Measurements from ENCODE around the gene CAND1. TPM values are rescaled to one million over a fixed set of nuclear protein-coding genes. Genes with fewer than 3 reads are reported as not detected.

Gene CAND1
- total and polyA plus RNA-seq, 2 donors from 2014 or later: 28.8 to 104 TPM

GRCh38 chr12:67320614-67321295 lies 51.6 kb downstream of the CAND1 start:
- Histone ChIP-seq H3K27ac (ENCODE audit: low read depth in 2 of 2, low read length in 2 of 2) (no peak overlapping the region), H3K4me3 (ENCODE audit: low read length in 3 of 3) (no peak overlapping the region), H3K36me3 (ENCODE audit: control insufficient read depth in 2 of 3, insufficient read depth in 3 of 3, low read length in 3 of 3) (peaks cover 2 to 5% (median 5%) of the 10 kb centered on the region in 3 donors), H3K4me1 (ENCODE audit: control insufficient read depth in 2 of 3, insufficient read depth in 2 of 3, low read depth in 1 of 3, low read length in 3 of 3) (peaks cover 0 to 11% (median 0%) of the 10 kb centered on the region in 3 donors), H3K27me3 (ENCODE audit: control insufficient read depth, insufficient read depth, low read length) (no peaks in the 10 kb centered on the region), H3K9ac (ENCODE audit: low read length in 3 of 3) (no peak overlapping the region), H3K9me3 (ENCODE audit: control insufficient read depth in 2 of 3, insufficient read depth in 1 of 3, low read length in 3 of 3) (no peaks in the 10 kb centered on the region)
- intact Hi-C loops (cut with DNase I): no loop called here
- DNase-seq (peak in 2 of 5 donors; percentile 42 to 47), FAIRE-seq (no peak)
- no peak for TF ChIP-seq CTCF (IDR thresholded peaks at IDR 0.05; ENCODE audit: borderline replicate concordance, extremely low read depth, insufficient read depth)

- no peaks in the 10 kb centered on the region for H3K9me3 ChIP-seq (ENCODE audit: control insufficient read depth in 2 of 3, insufficient read depth in 1 of 3, low read length in 3 of 3)
- TF ChIP-seq CTCF (IDR thresholded peaks at IDR 0.05; ENCODE audit: borderline replicate concordance, extremely low read depth, insufficient read depth): no peak
- intact Hi-C loops (cut with DNase I): no loop called here
- FAIRE-seq (no peak), DNase-seq (peak in 1 of 5 donors; percentile 60)
- no peaks in the 10 kb centered on the region for H3K27me3 ChIP-seq (ENCODE audit: control insufficient read depth, insufficient read depth, low read length)
- H3K9ac ChIP-seq (ENCODE audit: low read length in 3 of 3): no peak overlapping the region
- H3K4me1 ChIP-seq (ENCODE audit: control insufficient read depth in 2 of 3, insufficient read depth in 2 of 3, low read depth in 1 of 3, low read length in 3 of 3): no peaks in the 10 kb centered on the region
- peaks cover 2 to 5% (median 5%) of the 10 kb centered on the region in 3 donors for H3K36me3 ChIP-seq (ENCODE audit: control insufficient read depth in 2 of 3, insufficient read depth in 3 of 3, low read length in 3 of 3)
- H3K27ac ChIP-seq (ENCODE audit: low read depth in 2 of 2, low read length in 2 of 2): no peak overlapping the region
- no peak overlapping the region for H3K4me3 ChIP-seq (ENCODE audit: low read length in 3 of 3)
Measured at GRCh38 chr12:67322580-67322979, 53.4 kb downstream of the CAND1 start.

GRCh38 chr12:67323007-67323406 lies 53.8 kb downstream of the CAND1 start:
- H3K4me3 ChIP-seq (ENCODE audit: low read length in 3 of 3): no peak overlapping the region
- no peak overlapping the region for H3K27ac ChIP-seq (ENCODE audit: low read depth in 2 of 2, low read length in 2 of 2)
- H3K4me1 ChIP-seq (ENCODE audit: control insufficient read depth in 2 of 3, insufficient read depth in 2 of 3, low read depth in 1 of 3, low read length in 3 of 3): no peaks in the 10 kb centered on the region
- H3K36me3 ChIP-seq (ENCODE audit: control insufficient read depth in 2 of 3, insufficient read depth in 3 of 3, low read length in 3 of 3): peaks cover 2 to 5% (median 5%) of the 10 kb centered on the region in 3 donors
- no peak for FAIRE-seq
- no peak overlapping the region for H3K9ac ChIP-seq (ENCODE audit: low read length in 3 of 3)
- H3K9me3 ChIP-seq (ENCODE audit: control insufficient read depth in 2 of 3, insufficient read depth in 1 of 3, low read length in 3 of 3): no peaks in the 10 kb centered on the region
- intact Hi-C loops (cut with DNase I): no loop called here
- H3K27me3 ChIP-seq (ENCODE audit: control insufficient read depth, insufficient read depth, low read length): no peaks in the 10 kb centered on the region
- DNase-seq: no peak
- TF ChIP-seq CTCF (IDR thresholded peaks at IDR 0.05; ENCODE audit: borderline replicate concordance, extremely low read depth, insufficient read depth): no peak
